Placental epithelial cell (primary cell): ENCODE data around the gene CRACDL. TPM values are rescaled to one million over a fixed set of nuclear protein-coding genes. Genes with fewer than 3 reads are reported as not detected.

Source experiments
- small RNA-seq: library from RNA; depleted of rRNA; stranded (forward); fragments of <200 nt; gene quantifications from one replicate; pipeline ENCODE3, GENCODE V24; 2012
- total RNA-seq: library from RNA; depleted of rRNA; stranded (reverse); fragments of >200 nt; gene quantifications from 2 replicates; pipeline ENCODE4 v1.2.3, GENCODE V29; 2012

CRACDL gene
- 0.65 and 0.79 TPM in 2 replicates for total RNA-seq

DNA sequence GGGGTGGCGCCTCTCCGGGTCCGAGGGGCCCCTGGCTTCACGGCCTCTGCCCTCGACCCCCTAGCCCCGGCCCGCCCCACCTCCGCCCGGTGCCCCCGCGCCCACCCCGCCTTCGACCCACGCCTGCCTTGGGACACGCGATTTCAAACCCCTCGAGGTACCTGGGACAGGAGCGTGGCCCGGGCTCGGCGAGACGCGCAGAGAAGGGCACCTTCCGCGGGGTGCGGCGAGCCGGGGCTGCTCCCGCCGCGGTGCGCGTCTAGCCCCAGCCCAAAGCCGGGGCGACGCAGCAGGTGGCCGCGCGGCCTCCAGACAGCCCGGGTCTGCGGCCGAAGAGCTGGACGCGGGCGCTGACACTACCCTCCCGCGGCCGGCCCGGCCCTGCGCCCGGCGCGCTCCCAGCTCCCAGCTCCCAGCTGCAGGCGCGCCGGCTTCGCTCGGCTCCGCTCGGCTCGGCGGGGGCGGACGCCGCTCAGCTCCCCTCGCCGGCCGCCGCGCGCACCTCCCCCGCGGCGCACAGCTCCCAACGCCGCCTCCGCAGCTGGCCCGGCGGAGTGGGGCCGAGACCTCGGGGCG is at the start of gene CRACDL:
CRACDL (minus strand) TSS at position 449 of the 576 bp plus-strand sequence. CDS start 89,425 bp downstream, outside the sequence.

Small RNA genes within 50 kb of the gene (small RNA-seq; reads per million reads assigned to genes)
- not detected for gene RNU4-84P
- gene RNU7-46P = 0.29 reads per million, percentile 5 among the genes with 10 or more reads in this experiment

Other genes starting within 250 kb of the CRACDL start
- 0.33 and 0.39 TPM in 2 replicates for gene MGAT4A, start 205.1 kb downstream of the CRACDL start, total RNA-seq
- 0.22 and 0.79 TPM in 2 replicates for gene C2orf15, start 205.5 kb upstream of the CRACDL start, total RNA-seq
- gene TSGA10, start 218.7 kb upstream of the CRACDL start, total RNA-seq = 2.9 and 6.7 TPM in 2 replicates
- gene LIPT1, start 218.7 kb upstream of the CRACDL start, total RNA-seq = 2.4 and 3.0 TPM in 2 replicates
- gene MITD1, start 244.8 kb upstream of the CRACDL start, total RNA-seq = 17.1 and 18.1 TPM in 2 replicates
- gene MRPL30, start 245.0 kb upstream of the CRACDL start, total RNA-seq = 30.4 and 35.7 TPM in 2 replicates